ENCODE measurements around the gene KCNQ1OT1. TPM values are rescaled to one million over a fixed set of nuclear protein-coding genes. Genes with fewer than 3 reads are reported as not detected.

KCNQ1OT1 gene
- total RNA-seq, 1 experiment from 2014 or later = 3.2 TPM

GRCh38 chr11:2669634-2670469, 29.9 kb downstream of the KCNQ1OT1 start:
- no peak for DNase-seq (ENCODE audit: low spot score)

DNA sequence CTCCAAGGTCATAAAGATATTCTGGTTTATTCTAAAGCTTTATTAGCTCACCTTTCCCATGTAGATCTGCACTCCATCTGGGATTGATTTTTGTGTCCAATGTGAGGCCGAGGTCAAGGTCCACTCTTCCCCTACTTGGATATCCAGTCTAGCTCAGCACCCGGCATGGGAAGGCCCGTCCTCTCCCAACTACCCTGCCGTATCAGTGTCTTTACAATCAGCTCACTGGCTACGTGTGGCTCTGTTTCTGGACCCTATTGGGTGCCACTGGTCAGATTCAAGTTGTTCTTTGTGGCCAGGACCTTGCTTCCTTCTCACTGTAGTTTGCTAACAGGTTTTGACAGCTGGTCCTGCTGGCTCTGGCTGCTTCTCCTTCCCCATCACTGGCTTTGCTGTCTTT, 30.9 kb downstream of the KCNQ1OT1 start:
- DNase-seq (ENCODE audit: low spot score) = no peak

- DNase-seq (ENCODE audit: low spot score) = no peak
Observed at GRCh38 chr11:2667940-2668339, 31.9 kb downstream of the KCNQ1OT1 start.

DNA sequence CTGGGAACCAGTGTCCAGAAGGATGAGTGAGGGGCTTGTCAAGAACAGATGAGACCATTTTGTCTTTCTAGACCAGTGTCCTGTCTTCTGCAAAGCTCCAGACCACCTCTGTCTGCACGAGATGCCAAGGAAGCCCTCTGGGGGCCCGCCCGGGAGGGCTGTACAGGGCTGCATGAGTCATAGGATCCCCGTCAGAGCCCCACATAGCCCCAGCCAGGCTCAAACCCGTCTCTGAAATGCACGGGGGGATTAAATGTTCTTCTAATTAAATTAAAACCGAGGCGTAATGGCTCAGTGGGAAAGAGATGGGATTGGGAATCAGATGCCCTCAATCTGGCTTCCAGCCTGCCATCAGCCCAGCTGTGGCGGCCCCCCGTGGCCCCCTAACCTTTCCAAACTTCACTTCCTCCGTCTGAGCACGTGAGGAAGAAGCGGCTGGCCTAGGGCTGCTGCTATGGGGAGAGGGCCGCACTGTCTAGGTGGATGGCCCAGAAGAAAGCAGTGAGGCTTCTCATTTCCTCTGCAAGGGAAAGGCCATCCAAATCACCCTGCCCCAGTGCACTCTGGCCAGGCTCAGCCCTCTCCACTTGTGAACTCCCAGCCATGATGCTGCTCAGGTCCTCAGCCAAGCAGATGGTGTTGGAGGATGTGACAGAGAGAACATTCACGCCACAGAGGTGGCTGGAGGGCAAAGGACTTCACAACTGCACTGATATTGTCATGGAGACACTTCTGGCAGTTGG, 32.8 kb downstream of the KCNQ1OT1 start:
- DNase-seq (ENCODE audit: low spot score) = no peak

DNA sequence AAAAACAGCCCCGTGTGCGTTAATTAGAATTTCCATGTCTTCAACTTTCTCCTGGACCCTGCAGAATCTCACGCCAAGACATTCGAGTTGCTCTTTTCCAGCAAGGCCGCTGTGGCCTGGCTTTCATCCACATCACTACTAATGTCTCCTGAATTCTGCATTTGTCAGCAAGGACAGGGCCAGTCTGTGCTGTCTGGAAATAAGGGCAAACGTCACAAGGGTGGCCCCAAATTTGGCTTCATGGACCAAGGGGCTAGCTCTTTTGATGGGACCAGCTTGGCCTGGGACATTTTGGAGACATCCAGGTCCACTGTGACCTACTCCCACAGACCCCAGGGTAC, 33.4 kb downstream of the KCNQ1OT1 start:
- DNase-seq (ENCODE audit: low spot score) = no peak

GRCh38 chr11:2665526-2666400, 34.0 kb downstream of the KCNQ1OT1 start:
- DNase-seq (ENCODE audit: low spot score) = no peak

GRCh38 chr11:2664791-2665525, 34.8 kb downstream of the KCNQ1OT1 start:
- no peak for DNase-seq (ENCODE audit: low spot score)

DNA sequence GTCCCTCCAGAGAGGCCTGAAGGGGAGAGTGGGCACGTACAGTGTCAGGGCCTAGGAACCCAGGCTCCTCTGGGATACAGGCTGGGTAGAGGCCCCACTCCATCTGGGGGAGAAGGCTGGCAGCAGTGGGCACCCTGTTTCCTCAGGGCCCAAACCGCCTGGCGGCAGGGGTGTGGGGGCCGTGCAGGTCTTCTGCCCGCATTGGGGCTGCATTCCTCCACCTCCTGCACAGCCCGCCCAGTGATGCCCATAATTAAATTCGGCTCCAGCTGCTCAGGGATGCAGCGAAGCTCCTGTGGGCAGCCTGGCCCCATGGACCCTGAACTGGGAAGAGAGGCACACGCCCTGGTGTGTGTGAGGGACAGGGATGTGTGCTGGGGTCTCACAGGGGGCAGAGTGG, 35.4 kb downstream of the KCNQ1OT1 start:
- DNase-seq (ENCODE audit: low spot score) = no peak

DNA sequence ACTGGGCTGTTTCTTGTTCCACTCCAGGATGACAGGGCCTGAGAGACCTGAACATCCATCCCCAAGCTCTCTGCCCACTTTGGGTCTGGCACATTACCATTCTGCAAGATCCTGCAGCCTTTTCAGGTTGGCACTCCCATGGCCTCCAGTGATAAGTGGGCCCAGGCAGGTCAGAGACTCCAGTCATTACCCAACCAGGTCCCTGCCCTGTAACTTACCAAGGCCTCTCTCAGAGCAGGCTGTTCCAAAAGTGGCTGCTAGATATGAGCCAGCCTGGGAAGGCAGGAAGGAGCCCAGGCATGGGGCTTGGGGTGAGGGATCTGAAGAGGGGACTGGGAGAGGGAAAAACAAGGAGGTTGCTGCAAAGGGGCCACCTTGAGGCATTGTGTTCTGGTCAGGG, 35.9 kb downstream of the KCNQ1OT1 start:
- no peak for DNase-seq (ENCODE audit: low spot score)

GRCh38 chr11:2663506-2663905, 36.3 kb downstream of the KCNQ1OT1 start:
- no peak for DNase-seq (ENCODE audit: low spot score)

- no peak for DNase-seq (ENCODE audit: low spot score)
Observed at GRCh38 chr11:2662430-2663299, 37.1 kb downstream of the KCNQ1OT1 start.

DNA sequence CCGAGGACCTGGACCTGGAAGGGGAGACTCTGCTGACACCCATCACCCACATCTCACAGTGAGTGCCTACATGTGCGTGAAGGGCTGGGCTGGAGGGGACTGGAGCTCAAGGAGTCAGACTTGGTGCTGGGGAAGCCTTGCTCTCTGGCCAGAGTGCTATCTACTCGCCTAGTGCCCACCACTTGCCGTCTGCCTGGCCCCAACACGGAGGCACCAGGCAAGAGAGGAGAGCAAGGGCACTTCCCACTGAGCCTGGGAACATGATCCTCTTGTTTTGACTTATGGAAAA, 37.8 kb downstream of the KCNQ1OT1 start:
- DNase-seq (ENCODE audit: low spot score) = no peak

- no peak for DNase-seq (ENCODE audit: low spot score)
Observed at GRCh38 chr11:2661173-2662023, 38.4 kb downstream of the KCNQ1OT1 start.

DNA sequence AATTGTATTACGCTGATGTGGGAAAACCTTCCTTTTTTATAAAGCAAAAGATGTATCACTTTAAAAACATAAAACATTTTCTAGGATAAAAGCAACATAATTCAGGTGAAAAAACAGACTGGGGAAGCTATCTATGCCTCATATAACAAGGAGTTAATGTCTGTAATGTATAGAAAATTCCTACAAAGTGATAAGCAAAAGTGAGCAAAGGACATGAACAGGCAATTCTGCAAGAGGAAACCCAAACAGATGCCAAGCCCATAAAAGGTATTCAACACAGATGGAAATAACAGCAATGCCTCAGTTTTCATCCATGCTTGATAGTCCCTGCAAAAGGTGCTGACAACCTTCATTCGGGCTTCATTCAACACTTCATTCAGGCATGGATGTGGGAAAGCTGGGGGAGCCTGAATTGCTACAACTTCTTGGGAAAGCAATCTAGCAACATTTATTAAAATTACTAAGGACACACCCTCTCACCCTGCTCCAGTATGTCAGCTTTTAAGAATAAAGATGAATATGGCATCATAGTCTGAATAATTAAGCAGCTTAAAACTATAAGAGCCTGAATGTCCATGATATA, 39.3 kb downstream of the KCNQ1OT1 start:
- no peak for DNase-seq (ENCODE audit: low spot score)

DNA sequence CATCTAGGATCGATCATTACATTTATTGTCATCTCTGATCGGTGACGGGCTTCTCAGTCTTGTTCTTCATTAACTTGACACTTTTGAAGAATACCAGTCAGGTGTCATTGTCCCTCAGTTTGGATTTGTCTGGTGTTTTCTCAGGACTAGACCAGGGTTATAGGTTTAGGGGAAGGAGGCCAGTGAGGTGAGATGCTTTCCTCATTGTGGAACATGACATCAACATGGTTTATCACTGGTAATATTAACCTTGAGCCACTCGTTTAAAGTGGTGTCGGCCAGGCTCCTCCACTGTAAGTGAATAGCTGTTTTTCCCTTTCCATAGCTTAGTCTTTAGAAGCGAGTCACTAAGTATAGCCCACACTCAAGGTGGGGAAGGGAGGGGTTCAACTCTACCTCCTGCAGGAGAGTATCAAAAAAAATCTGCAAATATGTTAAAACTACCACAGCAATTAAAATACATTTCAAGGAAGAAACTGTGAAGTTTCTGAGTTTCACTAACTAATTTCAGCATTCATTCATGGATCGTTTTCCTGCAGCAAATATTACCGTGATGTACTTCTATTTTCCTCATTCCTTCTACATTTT, 42.0 kb downstream of the KCNQ1OT1 start:
- no peak for DNase-seq (ENCODE audit: low spot score)

- no peak for DNase-seq (ENCODE audit: low spot score)
Observed at GRCh38 chr11:2656859-2657258, 42.9 kb downstream of the KCNQ1OT1 start.

DNA sequence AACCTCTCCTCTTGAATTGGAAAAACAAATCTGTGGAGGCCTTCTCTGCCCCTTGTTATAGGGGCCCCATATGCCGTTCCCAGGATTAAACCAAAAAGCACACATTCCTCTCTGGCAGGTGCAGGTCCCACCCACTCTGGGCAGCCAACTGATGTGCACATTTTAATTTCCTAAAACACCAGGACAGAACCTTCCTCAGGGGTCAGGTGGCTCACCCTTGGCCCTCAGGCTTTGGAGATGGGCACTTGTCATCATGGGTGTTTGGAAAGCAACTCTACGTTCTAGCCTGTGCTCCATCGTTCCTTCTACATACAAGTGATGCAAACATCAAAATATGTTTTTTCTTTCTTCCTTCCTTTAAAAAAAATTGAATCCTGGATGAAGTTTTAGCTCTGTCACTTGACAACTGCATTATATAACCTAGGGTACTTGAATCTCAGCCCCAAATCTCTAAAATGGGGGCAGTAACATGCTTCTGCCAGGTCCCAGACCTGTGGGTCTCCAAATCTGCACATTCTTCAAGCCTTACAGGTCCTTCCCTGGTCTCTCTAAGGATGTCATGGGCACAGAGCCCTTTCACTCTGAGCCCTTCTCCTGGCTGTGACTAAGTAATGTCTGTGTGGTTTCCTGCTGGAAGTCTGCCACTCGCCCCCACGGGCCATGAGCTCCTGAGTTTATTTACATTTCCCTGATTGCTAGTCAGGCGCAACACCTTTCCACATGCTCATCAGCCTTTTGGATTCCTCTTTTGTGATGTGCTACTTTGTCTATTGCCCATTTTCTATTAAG, 43.8 kb downstream of the KCNQ1OT1 start:
- no peak for DNase-seq (ENCODE audit: low spot score)

All from HT-29 (cell line).